IPS-NIHi11 (cell line): ENCODE results near the gene APMAP.

Experiments used
- DNase-seq: peaks from one replicate; pipeline ENCODE4 v3.0.0; 2012; ENCODE audit warnings: mixed read lengths, low spot score

The APMAP gene

DNA sequence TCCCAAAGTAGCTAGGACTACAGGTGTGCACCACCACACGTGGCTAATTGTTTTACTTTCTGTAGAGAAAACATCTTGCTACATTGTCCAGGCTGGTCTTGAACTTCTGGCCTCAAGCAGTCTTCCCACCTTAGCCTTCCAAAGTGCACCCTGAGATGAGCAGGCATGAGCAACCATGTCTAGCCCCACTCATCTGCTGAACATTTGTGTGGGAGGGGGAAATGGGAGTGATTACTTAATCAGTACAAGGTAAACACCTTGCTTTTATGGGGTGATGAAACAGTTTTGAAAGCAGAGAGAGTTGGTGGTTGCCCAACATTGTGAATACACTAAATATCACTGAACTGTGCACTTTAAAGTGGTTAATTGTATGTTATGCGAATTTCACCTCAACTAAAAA lies 5.3 kb downstream of the APMAP start:
- DNase-seq, result no peak

- no peak for DNase-seq
These were observed 6.0 kb downstream of the APMAP start for GRCh38 chr20:24986436-24987015.

DNA sequence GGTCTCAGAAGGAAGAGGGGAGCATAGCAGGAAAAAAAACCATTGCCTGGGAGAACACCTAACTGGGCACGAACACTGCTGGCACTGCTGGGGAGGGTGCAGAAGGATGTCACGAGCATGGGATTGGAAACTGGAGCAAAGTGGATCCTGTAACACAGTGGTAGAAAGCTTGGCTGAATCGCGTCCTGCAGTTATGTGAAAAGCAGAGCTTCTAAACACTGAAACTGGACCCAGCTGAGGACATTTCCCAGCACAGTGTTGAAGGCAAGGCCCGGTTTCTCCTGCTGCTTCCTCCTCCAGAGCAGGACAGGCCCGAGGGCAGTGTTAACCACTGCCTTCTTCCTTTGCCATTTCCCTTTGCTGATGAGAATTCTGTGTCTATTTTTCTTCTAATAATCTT lies 6.7 kb downstream of the APMAP start:
- no peak for DNase-seq

DNA sequence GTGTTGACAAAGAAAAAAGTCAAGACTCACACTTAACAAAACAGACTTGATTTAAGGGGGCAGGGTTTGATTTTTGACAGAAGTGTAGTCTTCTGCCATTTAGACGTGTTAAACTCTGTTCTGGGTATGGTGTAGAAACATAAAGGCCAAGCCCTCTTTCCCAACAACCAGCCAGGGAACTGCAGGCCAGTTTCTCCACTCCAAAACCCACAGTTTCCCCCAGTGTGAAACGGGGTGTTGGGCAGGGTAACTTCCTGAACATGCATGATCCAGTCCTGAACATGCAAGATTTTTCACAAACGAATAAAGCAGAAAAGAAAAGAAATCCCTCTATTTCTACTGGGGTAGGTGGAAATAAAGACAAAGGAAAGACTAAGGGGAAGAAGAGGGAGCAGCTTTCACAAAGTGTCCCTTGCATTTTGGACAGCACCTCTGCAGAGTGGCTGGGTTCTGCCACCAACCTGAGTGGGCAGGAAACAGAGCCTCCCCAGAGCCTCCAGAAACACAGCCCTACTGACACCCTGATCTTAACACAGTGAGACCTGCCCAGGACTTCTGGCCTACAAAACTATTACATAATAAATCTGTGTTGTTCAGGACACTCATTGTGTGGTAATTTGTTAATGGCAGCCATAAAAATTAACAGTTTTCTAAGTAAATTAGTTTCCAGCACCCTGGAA lies 7.5 kb downstream of the APMAP start:
- DNase-seq, result no peak

DNA sequence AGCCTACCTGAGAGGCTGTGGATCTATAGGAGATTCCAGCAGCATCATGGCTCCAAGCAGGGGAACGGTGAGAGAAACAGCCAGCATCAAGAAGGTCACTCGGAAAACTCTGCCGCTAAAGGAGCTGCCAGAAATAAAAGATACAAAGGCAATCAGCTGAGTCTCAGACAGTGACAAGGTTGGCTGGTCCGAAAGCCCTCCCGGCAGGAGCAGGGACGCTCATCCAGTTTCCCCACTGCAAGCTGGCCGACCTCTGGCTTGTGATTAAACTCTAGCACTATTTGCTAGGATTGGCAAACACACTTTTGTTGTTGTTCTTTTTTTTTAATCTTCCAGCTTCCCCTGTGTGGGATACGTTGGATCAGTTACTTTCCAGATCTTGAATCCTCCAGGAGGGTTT lies 8.7 kb downstream of the APMAP start:
- no peak for DNase-seq

DNA sequence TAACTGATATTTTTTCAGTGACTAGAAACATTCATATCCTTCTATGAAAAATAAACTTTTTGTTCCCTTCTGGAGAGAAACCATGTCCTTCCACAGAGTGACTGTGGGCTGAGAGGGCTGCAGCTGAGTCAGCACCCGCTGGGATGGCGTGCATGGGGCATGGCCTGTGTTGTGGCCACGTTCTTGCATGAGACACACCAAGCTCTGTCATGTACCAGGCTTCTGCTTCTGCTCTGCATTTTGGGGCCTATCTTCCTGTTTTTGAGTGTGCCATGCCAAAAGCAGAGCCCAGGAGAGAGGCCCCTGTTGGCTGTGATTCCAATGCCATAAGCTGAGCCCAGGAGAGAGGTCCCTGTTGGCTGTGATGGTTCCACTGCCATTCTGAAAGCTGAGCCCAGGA lies 10.8 kb downstream of the APMAP start:
- DNase-seq, result no peak

GRCh38 chr20:24981282-24981681 lies 11.3 kb downstream of the APMAP start:
- no peak for DNase-seq

- DNase-seq, result no peak
These were observed 12.1 kb downstream of the APMAP start for GRCh38 chr20:24980291-24981053.

DNA sequence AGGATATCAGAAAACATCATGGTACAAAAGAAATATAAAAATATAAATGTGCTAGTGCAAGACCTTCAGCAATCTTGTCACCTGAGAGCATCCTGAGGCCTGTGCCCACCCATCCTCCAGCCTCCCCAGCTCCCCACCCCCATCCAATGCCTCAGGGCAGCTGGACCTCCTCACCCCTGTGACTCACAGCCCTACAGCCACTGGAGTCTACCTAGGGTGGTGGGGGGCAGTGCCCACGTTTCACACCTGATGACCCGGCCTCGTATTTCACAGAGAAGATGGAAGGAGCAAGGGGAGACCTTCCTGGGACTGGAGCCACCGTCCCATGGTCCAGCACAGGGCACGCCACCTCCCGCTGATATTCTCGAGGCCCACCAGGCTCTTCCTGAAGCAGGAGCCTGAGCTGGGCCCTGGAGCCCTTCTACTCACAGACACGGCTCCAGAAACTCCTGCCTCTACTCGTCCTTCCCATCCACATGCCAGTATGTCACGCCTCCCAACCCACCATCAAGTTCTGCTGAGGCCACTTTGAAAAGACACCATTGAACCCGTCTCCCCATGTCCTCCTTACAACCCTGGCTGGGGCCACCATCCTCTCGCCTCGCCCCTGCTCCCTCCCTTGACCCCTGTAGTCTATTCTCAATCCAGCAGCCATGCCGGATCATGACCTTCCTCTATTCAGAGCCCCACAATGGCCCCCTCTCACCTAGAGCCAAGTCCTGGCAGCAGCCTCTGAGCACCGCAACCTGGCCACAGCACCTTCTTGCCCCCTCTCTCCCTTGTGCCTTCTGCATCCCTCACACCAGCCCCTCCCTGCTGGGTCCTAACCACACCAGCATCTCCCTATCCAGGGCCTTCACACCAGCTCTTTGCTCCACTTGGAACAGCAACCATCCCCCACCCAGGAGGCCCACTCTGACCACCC lies 13.3 kb downstream of the APMAP start:
- no peak for DNase-seq

GRCh38 chr20:24978513-24978912 lies 14.0 kb downstream of the APMAP start:
- no peak for DNase-seq

DNA sequence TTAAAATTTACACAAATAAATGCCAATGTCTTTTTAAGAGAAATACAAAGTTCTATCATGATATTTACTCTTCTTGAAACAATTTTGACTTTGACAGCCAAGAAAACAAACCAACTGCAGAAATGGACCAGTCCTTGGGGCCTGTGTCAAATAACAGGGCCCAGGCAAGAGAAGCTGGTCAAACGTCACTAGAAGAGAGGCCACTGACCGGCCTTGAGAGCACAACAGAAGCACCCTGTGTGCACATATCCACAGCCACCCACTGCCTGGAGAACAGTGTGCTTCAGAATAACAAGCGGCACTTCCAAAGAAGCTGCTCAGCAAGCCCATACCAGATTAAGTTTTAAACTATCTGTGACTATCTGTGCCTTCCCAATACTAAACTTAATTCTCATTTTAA lies 14.8 kb downstream of the APMAP start:
- DNase-seq, result no peak

DNA sequence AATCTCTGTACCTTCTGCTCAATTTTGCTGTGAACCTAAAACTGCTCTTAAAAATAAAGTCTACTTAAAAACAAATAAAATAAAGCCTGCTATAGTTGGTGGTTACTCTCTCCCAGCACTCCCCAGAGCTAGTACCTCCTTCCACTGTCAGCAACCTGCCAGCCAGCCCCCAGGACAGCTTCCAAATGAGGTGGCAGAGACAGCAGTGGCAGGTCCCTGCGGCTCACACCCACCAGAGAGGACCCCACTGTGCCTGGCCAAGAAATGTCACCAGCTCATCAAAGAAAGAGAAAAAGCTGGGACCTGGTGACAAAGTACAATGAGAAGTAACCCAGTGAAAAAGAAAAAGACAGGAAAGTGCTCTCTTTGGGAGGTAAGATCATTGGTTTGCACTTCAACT lies 15.2 kb downstream of the APMAP start:
- no peak for DNase-seq

- no peak for DNase-seq
These were observed 20.2 kb downstream of the APMAP start for GRCh38 chr20:24972341-24972740.

GRCh38 chr20:24971376-24972101 lies 21.0 kb downstream of the APMAP start:
- DNase-seq, result no peak

- no peak for DNase-seq
These were observed 21.8 kb downstream of the APMAP start for GRCh38 chr20:24970754-24971153.

DNA sequence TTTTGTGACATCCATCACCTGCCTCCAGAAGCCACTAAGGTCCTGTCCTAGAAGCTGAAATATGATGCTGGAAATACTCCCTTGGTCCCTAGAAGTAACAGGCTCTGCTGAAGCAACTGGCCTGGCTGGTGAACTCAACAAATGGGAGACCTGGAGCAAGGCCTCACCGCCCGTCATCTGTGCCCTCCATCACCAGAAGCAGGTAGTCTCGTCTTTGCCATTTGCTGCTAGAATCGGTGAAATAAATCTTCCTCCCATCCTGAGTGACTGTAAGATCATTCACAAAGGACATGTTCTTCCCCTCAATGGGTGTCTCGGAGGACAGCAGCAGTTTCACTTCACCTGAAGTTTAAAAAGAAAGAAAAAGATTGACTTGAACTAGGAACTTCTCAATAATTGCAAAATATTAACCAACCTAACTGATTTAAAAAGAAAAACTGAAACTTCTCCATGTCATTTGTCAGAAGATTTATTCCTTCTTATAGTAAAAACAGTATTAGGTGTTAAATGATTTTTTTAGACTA lies 22.5 kb downstream of the APMAP start:
- no peak for DNase-seq

- DNase-seq, result no peak
These were observed 23.1 kb downstream of the APMAP start for GRCh38 chr20:24969186-24970029.

- no peak for DNase-seq
These were observed 24.2 kb downstream of the APMAP start for GRCh38 chr20:24968278-24968800.

GRCh38 chr20:24966317-24967012 lies 26.1 kb downstream of the APMAP start:
- DNase-seq, result no peak
